HepG2 (cell line): ENCODE data around the gene GSTT2B. TPM values are rescaled to one million over a fixed set of nuclear protein-coding genes. Genes with fewer than 3 reads are reported as not detected.

Experiments
- ADNP ChIP-seq: sonication (generic); formaldehyde crosslinking; IDR thresholded peaks from 2 replicates; pipeline ENCODE4 v1.4.0; 2020; ENCODE audit warnings: missing genetic modification reagents
- CC2D1A ChIP-seq: sonication (generic); formaldehyde crosslinking; IDR thresholded peaks from 2 replicates; pipeline ENCODE4 v1.8.1; 2023; ENCODE audit warnings: mild to moderate bottlenecking, missing genetic modification reagents
- FOXC1 ChIP-seq: sonication (generic); formaldehyde crosslinking; IDR thresholded peaks from 2 replicates; pipeline ENCODE4 v1.8.0; 2022; ENCODE audit warnings: mild to moderate bottlenecking, missing genetic modification reagents, borderline replicate concordance
- FOXO4 ChIP-seq: sonication (generic); formaldehyde crosslinking; conservative IDR thresholded peaks from 2 replicates; pipeline ENCODE4 v1.8.1; 2023; ENCODE audit warnings: missing genetic modification reagents
- GABPA ChIP-seq, 2 experiments: IDR thresholded peaks; 2 replicates each; pipeline ENCODE4 v1.6.1; 2011 to 2016; ENCODE audit warnings: low read depth in 2 of 2, low read length in 1 of 2, missing biosample characterization in 1 of 2, missing genetic modification characterization in 1 of 2
- HNRNPLL ChIP-seq: fragments of 200-400 bp; formaldehyde crosslinking; IDR thresholded peaks from 2 replicates; pipeline ENCODE4 v1.6.1; 2017; ENCODE audit warnings: mild to moderate bottlenecking, low read depth, low read length; ENCODE audit not compliant: poor library complexity, severe bottlenecking
- JDP2 ChIP-seq: sonication (generic); formaldehyde crosslinking; IDR thresholded peaks from 2 replicates; pipeline ENCODE4 v1.8.1; 2022; ENCODE audit warnings: missing genetic modification reagents, borderline replicate concordance
- MLX ChIP-seq: IDR thresholded peaks from 2 replicates; pipeline ENCODE4 v1.6.1; 2016
- MTA1 ChIP-seq: sonication (generic); formaldehyde crosslinking; IDR thresholded peaks from 2 replicates; pipeline ENCODE4 v1.4.0; 2020; ENCODE audit warnings: missing genetic modification reagents, mild to moderate bottlenecking, borderline replicate concordance
- REL ChIP-seq: sonication (generic); formaldehyde crosslinking; conservative IDR thresholded peaks from 2 replicates; pipeline ENCODE4 v1.8.0; 2022; ENCODE audit warnings: mild to moderate bottlenecking, missing genetic modification reagents, moderate library complexity
- SMAD3 ChIP-seq: sonication (generic); formaldehyde crosslinking; IDR thresholded peaks from 2 replicates; pipeline ENCODE4 v1.4.0; 2020; ENCODE audit warnings: missing genetic modification reagents
- SMARCE1 ChIP-seq: fragments of 450-650 bp; IDR thresholded peaks from 2 replicates; pipeline ENCODE4 v1.6.1; 2017; ENCODE audit warnings: borderline replicate concordance
- TSC22D2 ChIP-seq: sonication (generic); formaldehyde crosslinking; IDR thresholded peaks from 2 replicates; pipeline ENCODE4 v1.5.1; 2020; ENCODE audit warnings: missing genetic modification reagents, mild to moderate bottlenecking, borderline replicate concordance
- WIZ ChIP-seq: sonication (generic); formaldehyde crosslinking; IDR thresholded peaks from 2 replicates; pipeline ENCODE4 v1.5.1; 2020; ENCODE audit warnings: mild to moderate bottlenecking, missing genetic modification reagents
- ZNF280D ChIP-seq: sonication (generic); formaldehyde crosslinking; IDR thresholded peaks from 2 replicates; pipeline ENCODE4 v1.5.1; 2020; ENCODE audit warnings: mild to moderate bottlenecking, missing genetic modification reagents
- ZNF512 ChIP-seq: sonication (generic); formaldehyde crosslinking; IDR thresholded peaks from 2 replicates; pipeline ENCODE4 v1.4.0; 2020; ENCODE audit warnings: mild to moderate bottlenecking, missing genetic modification reagents
- polyA plus RNA-seq, 8 experiments: library from polyadenylated mRNA; depleted of rRNA in 3 of 8; stranded (reverse) in 7 of 8; unstranded in 1 of 8; fragments of >200 nt; fragmentation: Illumina TruSeq in 4 of 8; extraction: Trizol in 4 of 8; gene quantifications; 2 replicates each; pipeline versions ENCODE4 v1.2.1 to v1.2.3, GENCODE V29; 2011 to 2016; ENCODE audit warnings: low read depth in 4 of 8, missing spikeins in 1 of 8, mixed read lengths in 1 of 8; ENCODE audit not compliant: insufficient read depth in 1 of 8
- total RNA-seq, 5 experiments: library from RNA; depleted of rRNA; stranded (reverse); fragments of >200 nt; fragmentation: Illumina TruSeq; extraction: Trizol; gene quantifications; 2 replicates each; pipeline ENCODE4 v1.2.3, GENCODE V29; 2016; ENCODE audit warnings: low read depth in 1 of 5
- TF ChIP-seq, protein P1 (sequence below): sonication (generic); formaldehyde crosslinking; IDR thresholded peaks from 2 replicates; pipeline ENCODE4 v1.5.1; 2020; ENCODE audit warnings: missing genetic modification reagents, mild to moderate bottlenecking, borderline replicate concordance

Gene GSTT2B
- total and polyA plus RNA-seq, 2 of the 13 experiments (the other 11 are each of a cell fraction or from before 2014, with no cell fraction given) = 1.5 to 3.9 TPM

GRCh38 chr22:24009227-24010017, 48.4 kb upstream of the GSTT2B start (continued):
- no peak; the same call in 1 of the 2 replicates for TF ChIP-seq ZNF280D (CRISPR knock-in tag)
- TF ChIP-seq FOXC1 (CRISPR knock-in tag) = no peak
- TF ChIP-seq FOXO4 = no peak
- peak; percentile 44 for TF ChIP-seq MLX (CRISPR knock-in tag)
- no peak for TF ChIP-seq REL (CRISPR knock-in tag)
- TF ChIP-seq SMAD3 (CRISPR knock-in tag) = no peak
- no peak for TF ChIP-seq ADNP
- TF ChIP-seq MTA1 (CRISPR knock-in tag) = no peak
- TF ChIP-seq, protein P1, sequence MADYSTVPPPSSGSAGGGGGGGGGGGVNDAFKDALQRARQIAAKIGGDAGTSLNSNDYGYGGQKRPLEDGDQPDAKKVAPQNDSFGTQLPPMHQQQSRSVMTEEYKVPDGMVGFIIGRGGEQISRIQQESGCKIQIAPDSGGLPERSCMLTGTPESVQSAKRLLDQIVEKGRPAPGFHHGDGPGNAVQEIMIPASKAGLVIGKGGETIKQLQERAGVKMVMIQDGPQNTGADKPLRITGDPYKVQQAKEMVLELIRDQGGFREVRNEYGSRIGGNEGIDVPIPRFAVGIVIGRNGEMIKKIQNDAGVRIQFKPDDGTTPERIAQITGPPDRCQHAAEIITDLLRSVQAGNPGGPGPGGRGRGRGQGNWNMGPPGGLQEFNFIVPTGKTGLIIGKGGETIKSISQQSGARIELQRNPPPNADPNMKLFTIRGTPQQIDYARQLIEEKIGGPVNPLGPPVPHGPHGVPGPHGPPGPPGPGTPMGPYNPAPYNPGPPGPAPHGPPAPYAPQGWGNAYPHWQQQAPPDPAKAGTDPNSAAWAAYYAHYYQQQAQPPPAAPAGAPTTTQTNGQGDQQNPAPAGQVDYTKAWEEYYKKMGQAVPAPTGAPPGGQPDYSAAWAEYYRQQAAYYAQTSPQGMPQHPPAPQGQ = no peak
- no peak for TF ChIP-seq GABPA (IDR thresholded peaks at IDR 0.05; ENCODE audit: low read depth, low read length)
- TF ChIP-seq GABPA (CRISPR knock-in tag; IDR thresholded peaks at IDR 0.05; ENCODE audit: low read depth) = 0 out of 2 replicates have a peak, but pooled peaks have one; percentile 16
- TF ChIP-seq SMARCE1 = no peak
- no peak for TF ChIP-seq WIZ
- no peak for TF ChIP-seq JDP2 (CRISPR knock-in tag)
- no peak for TF ChIP-seq ZNF512 (CRISPR knock-in tag)
- 0 out of 2 replicates have a peak, but pooled peaks have one; percentile 71 for TF ChIP-seq CC2D1A (CRISPR knock-in tag)
- no peak for TF ChIP-seq HNRNPLL
- TF ChIP-seq TSC22D2 = peak; percentile 18; the same call in 1 of the 2 replicates
